T-helper 2 cell treated with Interferon-gamma antibody and Interleukin-4, amounts not matched to agents 5 μg/mL and 100 μg/mL, for 36 hours (primary cell): ENCODE measurements around the gene SZT2.
"Not testable (repeated sequence)": the region's sequence is repeated elsewhere in the genome, so short reads cannot be mapped to it uniquely, and the experiment has no call there.

Source experiments
- DNase-seq: peaks from one replicate; pipeline ENCODE4 v3.0.0; 2021; ENCODE audit warnings: low spot score
- H3K27ac Mint-ChIP-seq: one replicate; pipeline ENCODE4 v1.8.0; 2021; ENCODE audit warnings: mild to moderate bottlenecking, mixed read lengths
- H3K27me3 Mint-ChIP-seq: one replicate; pipeline ENCODE4 v1.8.0; 2021; ENCODE audit warnings: low read depth, mixed read lengths
- H3K36me3 Mint-ChIP-seq: one replicate; pipeline ENCODE4 v1.8.0; 2021; ENCODE audit warnings: low read depth, mixed read lengths
- H3K4me1 Mint-ChIP-seq: one replicate; pipeline ENCODE4 v1.8.0; 2021; ENCODE audit warnings: low read depth, mixed read lengths
- H3K4me3 Mint-ChIP-seq: one replicate; pipeline ENCODE4 v1.8.0; 2022; ENCODE audit warnings: mild to moderate bottlenecking, moderate library complexity, mixed read lengths
- H3K9me3 Mint-ChIP-seq: one replicate; pipeline ENCODE4 v1.8.0; 2021; ENCODE audit warnings: mixed read lengths

Gene SZT2

GRCh38 chr1:43387976-43388599 lies 1.6 kb upstream of the SZT2 start:
- DNase-seq = no peak
- H3K36me3 Mint-ChIP-seq = peaks cover 42% of the 10 kb centered on the region

GRCh38 chr1:43388613-43389012 lies 1.1 kb upstream of the SZT2 start:
- peak overlapping the region; percentile 92 for H3K27ac Mint-ChIP-seq
- H3K4me3 Mint-ChIP-seq = peak overlapping the region; percentile 99
- peaks cover 37% of the 10 kb centered on the region for H3K36me3 Mint-ChIP-seq
- H3K4me1 Mint-ChIP-seq = peaks cover 26% of the 10 kb centered on the region
- H3K9me3 Mint-ChIP-seq = no peaks in the 10 kb centered on the region
- no peak for DNase-seq
- H3K27me3 Mint-ChIP-seq = no peaks in the 10 kb centered on the region

More at GRCh38 chr1:43387976-43388599, 1.6 kb upstream of the SZT2 start:
- H3K4me3 Mint-ChIP-seq = peak overlapping the region; percentile 99
- no peaks in the 10 kb centered on the region for H3K27me3 Mint-ChIP-seq
- no peaks in the 10 kb centered on the region for H3K9me3 Mint-ChIP-seq
- peaks cover 26% of the 10 kb centered on the region for H3K4me1 Mint-ChIP-seq
- H3K27ac Mint-ChIP-seq = peak overlapping the region; percentile 92

- peaks cover 13% of the 10 kb centered on the region for H3K36me3 Mint-ChIP-seq
Observed at GRCh38 chr1:43392702-43393101, 3.0 kb downstream of the SZT2 start.

GRCh38 chr1:43395523-43395922 lies 5.8 kb downstream of the SZT2 start:
- no peak for DNase-seq
- no peak overlapping the region for H3K4me3 Mint-ChIP-seq
- H3K9me3 Mint-ChIP-seq = no peaks in the 10 kb centered on the region
- H3K27me3 Mint-ChIP-seq = no peaks in the 10 kb centered on the region
- H3K36me3 Mint-ChIP-seq = peaks cover 5% of the 10 kb centered on the region
- H3K4me1 Mint-ChIP-seq = peaks cover 9% of the 10 kb centered on the region
- no peak overlapping the region for H3K27ac Mint-ChIP-seq

More at GRCh38 chr1:43392702-43393101, 3.0 kb downstream of the SZT2 start:
- Mint-ChIP-seq H3K9me3 (no peaks in the 10 kb centered on the region), H3K4me3 (no peak overlapping the region), H3K27me3 (no peaks in the 10 kb centered on the region), H3K4me1 (peaks cover 24% of the 10 kb centered on the region), H3K27ac (no peak overlapping the region)
- no peak for DNase-seq

GRCh38 chr1:43396059-43396458 lies 6.4 kb downstream of the SZT2 start:
- Mint-ChIP-seq H3K9me3 (no peaks in the 10 kb centered on the region), H3K4me1 (peaks cover 8% of the 10 kb centered on the region), H3K36me3 (peaks cover 5% of the 10 kb centered on the region), H3K4me3 (no peak overlapping the region), H3K27ac (no peak overlapping the region), H3K27me3 (no peaks in the 10 kb centered on the region)
- no peak for DNase-seq

- Mint-ChIP-seq H3K9me3 (no peaks in the 10 kb centered on the region), H3K4me1 (peaks cover 2% of the 10 kb centered on the region), H3K27ac (no peak overlapping the region), H3K27me3 (no peaks in the 10 kb centered on the region), H3K36me3 (peaks cover 10% of the 10 kb centered on the region), H3K4me3 (no peak overlapping the region)
- DNase-seq = no peak
Observed at GRCh38 chr1:43398227-43398626, 8.5 kb downstream of the SZT2 start.

- not testable (repeated sequence) for H3K27me3 Mint-ChIP-seq, DNase-seq, H3K4me1 Mint-ChIP-seq, H3K9me3 Mint-ChIP-seq, H3K27ac Mint-ChIP-seq, H3K4me3 Mint-ChIP-seq
- peaks cover 23% of the 10 kb centered on the region for H3K36me3 Mint-ChIP-seq
Observed at GRCh38 chr1:43400441-43400840, 10.7 kb downstream of the SZT2 start.

- no peaks in the 10 kb centered on the region for H3K9me3 Mint-ChIP-seq
- peaks cover 27% of the 10 kb centered on the region for H3K36me3 Mint-ChIP-seq
- H3K4me1 Mint-ChIP-seq = peaks cover 2% of the 10 kb centered on the region
- H3K27me3 Mint-ChIP-seq = no peaks in the 10 kb centered on the region
- no peak overlapping the region for H3K27ac Mint-ChIP-seq
- no peak overlapping the region for H3K4me3 Mint-ChIP-seq
- no peak for DNase-seq
Observed at GRCh38 chr1:43402089-43402865, 12.6 kb downstream of the SZT2 start.

GRCh38 chr1:43404353-43404752 lies 14.7 kb downstream of the SZT2 start:
- DNase-seq = no peak
- no peaks in the 10 kb centered on the region for H3K27me3 Mint-ChIP-seq
- no peak overlapping the region for H3K27ac Mint-ChIP-seq
- no peak overlapping the region for H3K4me3 Mint-ChIP-seq
- H3K4me1 Mint-ChIP-seq = no peaks in the 10 kb centered on the region
- H3K9me3 Mint-ChIP-seq = no peaks in the 10 kb centered on the region
- H3K36me3 Mint-ChIP-seq = peaks cover 37% of the 10 kb centered on the region

- DNase-seq = no peak
- Mint-ChIP-seq H3K27ac (no peak overlapping the region), H3K4me1 (no peaks in the 10 kb centered on the region), H3K9me3 (no peaks in the 10 kb centered on the region), H3K4me3 (no peak overlapping the region), H3K27me3 (no peaks in the 10 kb centered on the region), H3K36me3 (peaks cover 43% of the 10 kb centered on the region)
Observed at GRCh38 chr1:43405219-43405875, 15.6 kb downstream of the SZT2 start.

- Mint-ChIP-seq H3K4me1 (no peaks in the 10 kb centered on the region), H3K27me3 (no peaks in the 10 kb centered on the region), H3K9me3 (no peaks in the 10 kb centered on the region), H3K27ac (no peak overlapping the region), H3K36me3 (peaks cover 46% of the 10 kb centered on the region), H3K4me3 (no peak overlapping the region)
- DNase-seq = no peak
Observed at GRCh38 chr1:43405876-43406234, 16.2 kb downstream of the SZT2 start.

- Mint-ChIP-seq H3K4me3 (no peak overlapping the region), H3K9me3 (no peaks in the 10 kb centered on the region), H3K27me3 (no peaks in the 10 kb centered on the region), H3K27ac (no peak overlapping the region), H3K36me3 (peaks cover 43% of the 10 kb centered on the region), H3K4me1 (no peaks in the 10 kb centered on the region)
- no peak for DNase-seq
Observed at GRCh38 chr1:43410571-43410970, 20.9 kb downstream of the SZT2 start.

- not testable (repeated sequence) for DNase-seq, H3K4me1 Mint-ChIP-seq, H3K27me3 Mint-ChIP-seq, H3K9me3 Mint-ChIP-seq, H3K4me3 Mint-ChIP-seq, H3K27ac Mint-ChIP-seq
- H3K36me3 Mint-ChIP-seq = peaks cover 34% of the 10 kb centered on the region
Observed at GRCh38 chr1:43413426-43413825, 23.7 kb downstream of the SZT2 start.

- Mint-ChIP-seq H3K27ac (no peak overlapping the region), H3K27me3 (no peaks in the 10 kb centered on the region), H3K4me3 (no peak overlapping the region), H3K36me3 (peaks cover 24% of the 10 kb centered on the region), H3K4me1 (no peaks in the 10 kb centered on the region), H3K9me3 (no peaks in the 10 kb centered on the region)
- DNase-seq = peak; percentile 27
Observed at GRCh38 chr1:43414634-43415223, 25.0 kb downstream of the SZT2 start.
